Stimulated activated CD4-positive, alpha-beta T cell treated with anti-CD3 and anti-CD28 coated beads, Interleukin-1b, Interleukin-23, amount 100 ng/mL, for 4 hours (primary cell): ENCODE results near the gene GPR12.

Experiments used
- DNase-seq, 2 donors: peaks; one replicate each; pipeline ENCODE4 v3.0.0-alpha.2; 2020; ENCODE audit warnings: low read depth in 2 of 2

The GPR12 gene

DNA sequence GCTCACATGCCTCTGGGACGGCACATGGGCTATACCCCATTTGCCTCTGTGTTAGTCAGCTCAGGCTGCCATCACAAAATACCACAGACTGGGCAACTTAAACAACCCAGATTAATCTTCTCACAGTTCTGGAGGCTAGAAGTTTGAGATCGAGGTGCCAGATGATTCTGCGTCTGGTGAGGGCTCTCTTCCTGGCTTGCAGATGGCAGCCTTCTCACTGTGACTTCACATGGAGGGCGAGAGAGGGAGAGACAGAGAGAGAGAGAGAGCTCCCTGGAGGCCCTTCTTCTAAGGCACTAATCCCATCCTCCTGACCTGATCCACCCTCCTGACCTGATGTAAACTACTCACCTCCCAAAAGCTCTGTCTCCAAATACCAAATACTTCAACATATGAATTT, 55.0 kb downstream of the GPR12 start:
- DNase-seq: no peak
